H1 (cell line): ENCODE results near the gene ENTPD8. TPM values are rescaled to one million over a fixed set of nuclear protein-coding genes. Genes with fewer than 3 reads are reported as not detected.
A peak's percentile ranks its signal among the peaks of the same experiment; 100 is the strongest.

Experiments
- CTCF ChIA-PET: fragments of 300-600 bp; sonication (Branson Sonifier 250); formaldehyde crosslinking; loops from one replicate; lab custom pipeline; 2021; ENCODE audit not compliant: partially characterized antibody; lab: Charles Lee
- POLR2A ChIA-PET: fragments of 300-600 bp; sonication (Branson Sonifier 250); formaldehyde crosslinking; loops from one replicate; lab custom pipeline; 2021; ENCODE audit warnings: inconsistent platforms; ENCODE audit not compliant: partially characterized antibody; lab: Charles Lee
- DNase-seq, 2 experiments: peaks; one replicate each; pipeline versions ENCODE4 v3.0.0 to v3.0.0-alpha.2; 2010 to 2022; ENCODE audit warnings: low spot score in 2 of 2, low read depth in 1 of 2, mixed read lengths in 1 of 2
- FAIRE-seq: peaks from 2 replicates; lab custom pipeline; 2011; peaks lifted over from hg19 to GRCh38; lab: Jason Lieb, UNC
- H2AFZ ChIP-seq: 2 replicates; pipeline ENCODE4 v1.8.1; 2012; ENCODE audit warnings: low read length, inconsistent platforms
- H2AK5ac ChIP-seq: 2 replicates; pipeline ENCODE4 v1.6.1; 2013; ENCODE audit warnings: low read depth, low read length
- H2BK120ac ChIP-seq: replicated peaks from 2 replicates; pipeline ENCODE3; 2013; ENCODE audit warnings: low read depth, low read length, inconsistent platforms
- H2BK12ac ChIP-seq: 2 replicates; pipeline ENCODE4 v1.6.1; 2013; ENCODE audit warnings: low read depth, low read length
- H2BK15ac ChIP-seq: 2 replicates; pipeline ENCODE4 v1.6.1; 2013; ENCODE audit warnings: low read length
- H2BK20ac ChIP-seq: 2 replicates; pipeline ENCODE4 v1.6.1; 2013; ENCODE audit warnings: low read length
- H2BK5ac ChIP-seq: 2 replicates; pipeline ENCODE4 v1.6.1; 2013; ENCODE audit warnings: low read depth, low read length
- H3K14ac ChIP-seq: 2 replicates; pipeline ENCODE4 v1.6.1; 2013; ENCODE audit warnings: inconsistent platforms; ENCODE audit not compliant: insufficient read length
- H3K18ac ChIP-seq: 2 replicates; pipeline ENCODE4 v1.6.1; 2013; ENCODE audit warnings: low read length; ENCODE audit errors: extremely low read depth
- H3K23ac ChIP-seq: 2 replicates; pipeline ENCODE4 v1.6.1; 2013; ENCODE audit warnings: inconsistent platforms; ENCODE audit not compliant: insufficient read length
- H3K23me2 ChIP-seq: 2 replicates; pipeline ENCODE4 v1.6.1; 2013; ENCODE audit warnings: low read depth, low read length
- H3K27ac ChIP-seq: 2 replicates; pipeline ENCODE4 v1.6.1; 2011; ENCODE audit warnings: low read depth, low read length, inconsistent platforms
- H3K27me3 ChIP-seq, 4 experiments: replicated peaks in 1 of 4; 1 replicate in 1 of 4; 2 replicates in 3 of 4; pipeline versions ENCODE4 v1.6.1 to v1.8.1; 2011 to 2013; ENCODE audit warnings: low read length in 3 of 4, mild to moderate bottlenecking in 3 of 4, inconsistent platforms in 2 of 4, mixed read lengths in 2 of 4, moderate library complexity in 1 of 4; ENCODE audit not compliant: control insufficient read depth in 3 of 4, insufficient read depth in 3 of 4; ENCODE audit errors: extremely low read depth in 1 of 4
- H3K36me3 ChIP-seq, 4 experiments: 2 replicates each; pipeline versions ENCODE4 v1.6.1 to v1.8.1; 2011 to 2013; ENCODE audit warnings: mild to moderate bottlenecking in 4 of 4, low read length in 3 of 4, moderate library complexity in 2 of 4, control low read depth in 1 of 4, inconsistent platforms in 1 of 4; ENCODE audit not compliant: insufficient read depth in 4 of 4, control insufficient read depth in 2 of 4
- H3K4ac ChIP-seq: replicated peaks from 2 replicates; pipeline ENCODE3; 2013; ENCODE audit warnings: low read length, low read depth, mixed read lengths, inconsistent platforms; ENCODE audit not compliant: insufficient read length
- H3K4me1 ChIP-seq, 4 experiments: replicated peaks in 1 of 4; 1 replicate in 1 of 4; 2 replicates in 3 of 4; pipeline versions ENCODE4 v1.6.1 to v1.8.1; 2011 to 2013; ENCODE audit warnings: low read length in 3 of 4, inconsistent platforms in 2 of 4, mixed read lengths in 1 of 4; ENCODE audit not compliant: insufficient read depth in 4 of 4, control insufficient read depth in 3 of 4
- H3K4me2 ChIP-seq, 2 experiments: 2 replicates each; pipeline versions ENCODE4 v1.6.1 to v1.8.1; 2011 to 2013; ENCODE audit warnings: low read depth in 2 of 2, low read length in 2 of 2, control low read depth in 1 of 2, inconsistent platforms in 1 of 2, mild to moderate bottlenecking in 1 of 2; ENCODE audit not compliant: insufficient read depth in 1 of 2
- H3K4me3 ChIP-seq, 4 experiments: fragments of 200-600, 300-600 bp in 1 of 4; sonication (generic), shearing (Covaris generic), sonication (Bioruptor Twin) in 1 of 4; 2 replicates each; pipeline versions ENCODE4 v1.5.1 to v1.8.1; 2011 to 2016; ENCODE audit warnings: low read length in 4 of 4, low read depth in 3 of 4, control low read depth in 2 of 4, inconsistent platforms in 2 of 4, mild to moderate bottlenecking in 2 of 4, mixed read lengths in 1 of 4, moderate library complexity in 1 of 4; ENCODE audit not compliant: insufficient read depth in 2 of 4; ENCODE audit errors: extremely low read depth in 1 of 4
- H3K56ac ChIP-seq: replicated peaks from 2 replicates; pipeline ENCODE3; 2013; ENCODE audit warnings: low read depth, mild to moderate bottlenecking, mixed read lengths, low read length, inconsistent platforms; ENCODE audit not compliant: insufficient read length
- H3K79me1 ChIP-seq: 2 replicates; pipeline ENCODE4 v1.6.1; 2013; ENCODE audit warnings: low read depth, low read length, control low read depth
- H3K79me2 ChIP-seq, 2 experiments: 2 replicates each; pipeline versions ENCODE4 v1.6.1 to v1.8.1; 2012 to 2013; ENCODE audit warnings: low read length in 2 of 2, mild to moderate bottlenecking in 2 of 2, inconsistent platforms in 1 of 2; ENCODE audit not compliant: insufficient read depth in 2 of 2, control insufficient read depth in 1 of 2
- H3K9ac ChIP-seq, 4 experiments: replicated peaks in 1 of 4; 1 replicate in 1 of 4; 2 replicates in 3 of 4; pipeline versions ENCODE4 v1.6.1 to v1.8.1; 2011 to 2013; ENCODE audit warnings: low read depth in 3 of 4, low read length in 3 of 4, control low read depth in 2 of 4, mild to moderate bottlenecking in 2 of 4, moderate library complexity in 2 of 4, inconsistent platforms in 1 of 4; ENCODE audit errors: extremely low read depth in 1 of 4
- H3K9me3 ChIP-seq, 2 experiments: 2 replicates each; pipeline versions ENCODE4 v1.6.1 to v1.8.1; 2012 to 2013; ENCODE audit warnings: mild to moderate bottlenecking in 2 of 2, moderate library complexity in 2 of 2, control low read depth in 1 of 2, inconsistent platforms in 1 of 2, low read depth in 1 of 2, low read length in 1 of 2, mixed read lengths in 1 of 2; ENCODE audit not compliant: insufficient read depth in 2 of 2
- H4K20me1 ChIP-seq, 2 experiments: replicated peaks in 1 of 2; 2 replicates each; pipeline versions ENCODE3 to v1.8.1; 2011 to 2013; ENCODE audit warnings: inconsistent platforms in 2 of 2, low read length in 2 of 2, mild to moderate bottlenecking in 1 of 2; ENCODE audit not compliant: insufficient read depth in 2 of 2, control insufficient read depth in 1 of 2
- H4K5ac ChIP-seq: 2 replicates; pipeline ENCODE4 v1.6.1; 2013; ENCODE audit warnings: low read length, low read depth, mixed read lengths, inconsistent platforms; ENCODE audit not compliant: insufficient read length
- H4K8ac ChIP-seq: 2 replicates; pipeline ENCODE4 v1.8.0; 2013; ENCODE audit warnings: mild to moderate bottlenecking, moderate library complexity, low read length, inconsistent platforms; ENCODE audit not compliant: insufficient read depth; ENCODE audit errors: extremely low read depth
- H4K91ac ChIP-seq: replicated peaks from 2 replicates; pipeline ENCODE3; 2013; ENCODE audit warnings: low read length, mixed read lengths, inconsistent platforms; ENCODE audit not compliant: insufficient read length
- CBX8 ChIP-seq: fragments of 300-800, 300-1000 bp; sonication (generic); IDR thresholded peaks from 2 replicates; pipeline ENCODE4 v1.7.1; 2016; ENCODE audit warnings: low read depth, low read length, borderline replicate concordance
- MAFK ChIP-seq: IDR thresholded peaks from 2 replicates; pipeline ENCODE4 v1.6.1; 2012; ENCODE audit warnings: low read depth, mild to moderate bottlenecking, improper control_type of control experiment, low read length
- RXRA ChIP-seq: IDR thresholded peaks from 2 replicates; pipeline ENCODE4 v1.6.1; 2011; ENCODE audit warnings: low read depth, mild to moderate bottlenecking, low read length, moderate library complexity; ENCODE audit not compliant: insufficient read depth
- SIX5 ChIP-seq: IDR thresholded peaks from 2 replicates; pipeline ENCODE4 v1.6.1; 2011; ENCODE audit warnings: mild to moderate bottlenecking, low read depth, low read length
- WGBS, 2 experiments: shearing (Covaris generic) in 1 of 2; methylation state at CpG; one replicate each; pipeline versions ENCODE4 v1.1.6 to v1.1.7; 2013 to 2015; ENCODE audit warnings: low lambda C conversion rate in 2 of 2, mixed read lengths in 2 of 2, inconsistent platforms in 1 of 2, low coverage in 1 of 2, missing lambda C conversion rate in 1 of 2; ENCODE audit not compliant: insufficient replicate concordance in 2 of 2, insufficient coverage in 1 of 2, insufficient read length in 1 of 2; ENCODE audit errors: extremely low coverage in 1 of 2, missing lambda C conversion rate in 1 of 2; 5-methylcytosine and 5-hydroxymethylcytosine counted together
- polyA plus RNA-seq, 7 experiments: library from polyadenylated mRNA; depleted of rRNA in 3 of 7; stranded (reverse) in 5 of 7; unstranded in 2 of 7; fragments of >200 nt in 5 of 7; fragments of 200-250 nt in 2 of 7; gene quantifications; 1 replicate in 5 of 7; 2 replicates in 1 of 7; 4 replicates in 1 of 7; pipeline versions ENCODE4 v1.2.1 to v1.2.3, GENCODE V29; 2011 to 2013; ENCODE audit warnings: missing spikeins in 2 of 7, mixed read lengths in 2 of 7
- total RNA-seq: library from RNA; stranded (reverse); fragmentation: NEBNext Ultra II Directional; extraction: Animal tissue kit (Norgen Biotek cat#: 25700); gene quantifications from 2 replicates; pipeline ENCODE4 v1.2.1, GENCODE V29; 2021

The ENTPD8 gene
- total and polyA plus RNA-seq, 2 of the 8 experiments (the other 6 are each of a cell fraction or from before 2014, with no cell fraction given): 0.48 to 0.51 TPM

GRCh38 chr9:137478613-137478961 is 37.4 kb upstream of the ENTPD8 start:
- no peak for TF ChIP-seq RXRA
- TF ChIP-seq MAFK: no peak
- no peak for TF ChIP-seq CBX8
- TF ChIP-seq SIX5: no peak
- ChIA-PET CTCF (interaction anchor here (0.5 to 1.6 kb wide), 6 partner anchors 17 to 150 kb away, joined by 3 to 5 read pairs (median 4); no protein-coding TSS in a partner anchor), POLR2A (interaction anchor here (0.7 to 1.2 kb wide), 2 partner anchors 10 to 238 kb away, joined by 3 read pairs; partner anchors contain the start of gene TUBB4B)
- H4K20me1 ChIP-seq: no peaks in the 10 kb centered on the region
- no peaks in the 10 kb centered on the region; a peak in 1 of 7 replicates for H3K27me3 ChIP-seq
- no peak overlapping the region for H2BK5ac ChIP-seq
- no peak overlapping the region for H3K14ac ChIP-seq
- H2BK12ac ChIP-seq: no peak overlapping the region
- no peak overlapping the region for H3K4me3 ChIP-seq
- peaks cover 4 to 11% of the 10 kb centered on the region in 2 experiments; a peak in 3 of 4 replicates for H3K9me3 ChIP-seq
- H4K5ac ChIP-seq: no peak overlapping the region
- FAIRE-seq: no peak
- DNase-seq: no peak
- H3K79me1 ChIP-seq: no peaks in the 10 kb centered on the region
- H3K56ac ChIP-seq: no peak overlapping the region
- WGBS, 2 experiments: 94% methylated on average over 11 of the region's 11 CpGs; no CpG with 5 or more reads in 1 of the 2 experiments
- no peak overlapping the region for H4K91ac ChIP-seq
- no peaks in the 10 kb centered on the region for H3K23me2 ChIP-seq
- H2BK15ac ChIP-seq: no peak overlapping the region
- H3K79me2 ChIP-seq: no peaks in the 10 kb centered on the region
- no peaks in the 10 kb centered on the region; a peak in 2 of 7 replicates for H3K4me1 ChIP-seq
- no peak overlapping the region for H2AFZ ChIP-seq
- H3K4ac ChIP-seq: no peak overlapping the region
- H3K27ac ChIP-seq: no peak overlapping the region
- H4K8ac ChIP-seq: peak overlapping the region; percentile 38
- H2AK5ac ChIP-seq: no peak overlapping the region
- no peak overlapping the region for H2BK120ac ChIP-seq
- no peaks in the 10 kb centered on the region for H3K36me3 ChIP-seq
- H3K18ac ChIP-seq: no peak overlapping the region; the same call in 1 of the 2 replicates
- H3K23ac ChIP-seq: no peak overlapping the region
- no peak overlapping the region for H2BK20ac ChIP-seq
- H3K9ac ChIP-seq: no peak overlapping the region
- no peak overlapping the region for H3K4me2 ChIP-seq
